Suprapubic skin (tissue), 3 donors: Measurements from ENCODE around the gene PPP1R10.

Experiments used
- POLR2A ChIP-seq, 2 donors: fragments of 450-650 bp; IDR thresholded peaks; one replicate each; pipeline ENCODE4 v1.6.1; 2017; ENCODE audit warnings: antibody characterized with exemption in 2 of 2, mild to moderate bottlenecking in 2 of 2, moderate library complexity in 2 of 2
- TF ChIP-seq, protein P1 (sequence below), 2 donors: fragments of 200-600 bp in 1 of 2; fragments of 450-650 bp in 1 of 2; sonication (generic) in 1 of 2; IDR thresholded peaks; one replicate each; pipeline ENCODE4 v1.5.1; 2016 to 2019; ENCODE audit warnings: antibody characterized with exemption in 2 of 2, mild to moderate bottlenecking in 1 of 2, moderate library complexity in 1 of 2

DNA sequence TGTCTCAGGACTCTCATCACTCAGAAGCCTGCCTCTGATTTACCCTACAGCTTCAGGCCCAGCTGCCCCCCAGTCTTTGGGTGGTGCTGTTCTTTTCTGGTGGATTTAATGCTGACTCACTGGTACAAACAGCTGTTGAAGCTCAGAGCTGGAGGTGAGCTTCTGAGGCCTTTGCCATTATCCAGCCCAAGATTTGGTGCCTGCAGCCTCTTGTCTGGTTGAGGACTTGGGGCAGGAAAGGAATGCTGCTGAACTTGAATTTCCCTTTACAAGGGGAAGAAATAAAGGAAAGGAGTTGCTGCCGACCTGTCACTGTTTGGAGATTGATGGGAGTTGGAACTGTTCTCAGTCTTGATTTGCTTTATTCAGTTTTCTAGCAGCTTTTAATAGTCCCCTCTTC is 26.0 kb downstream of the PPP1R10 start:
- no peak for TF ChIP-seq POLR2A (IDR thresholded peaks at IDR 0.05)
- TF ChIP-seq, protein P1, sequence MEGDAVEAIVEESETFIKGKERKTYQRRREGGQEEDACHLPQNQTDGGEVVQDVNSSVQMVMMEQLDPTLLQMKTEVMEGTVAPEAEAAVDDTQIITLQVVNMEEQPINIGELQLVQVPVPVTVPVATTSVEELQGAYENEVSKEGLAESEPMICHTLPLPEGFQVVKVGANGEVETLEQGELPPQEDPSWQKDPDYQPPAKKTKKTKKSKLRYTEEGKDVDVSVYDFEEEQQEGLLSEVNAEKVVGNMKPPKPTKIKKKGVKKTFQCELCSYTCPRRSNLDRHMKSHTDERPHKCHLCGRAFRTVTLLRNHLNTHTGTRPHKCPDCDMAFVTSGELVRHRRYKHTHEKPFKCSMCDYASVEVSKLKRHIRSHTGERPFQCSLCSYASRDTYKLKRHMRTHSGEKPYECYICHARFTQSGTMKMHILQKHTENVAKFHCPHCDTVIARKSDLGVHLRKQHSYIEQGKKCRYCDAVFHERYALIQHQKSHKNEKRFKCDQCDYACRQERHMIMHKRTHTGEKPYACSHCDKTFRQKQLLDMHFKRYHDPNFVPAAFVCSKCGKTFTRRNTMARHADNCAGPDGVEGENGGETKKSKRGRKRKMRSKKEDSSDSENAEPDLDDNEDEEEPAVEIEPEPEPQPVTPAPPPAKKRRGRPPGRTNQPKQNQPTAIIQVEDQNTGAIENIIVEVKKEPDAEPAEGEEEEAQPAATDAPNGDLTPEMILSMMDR (IDR thresholded peaks at IDR 0.05): no peak
